Activated naive CD4-positive, alpha-beta T cell treated with anti-CD3 and anti-CD28 coated beads, Interleukin-2, amount 50 U/mL, for 24 hours (primary cell): ENCODE data around the gene KCTD14.
"Not testable (repeated sequence)": the region's sequence is repeated elsewhere in the genome, so short reads cannot be mapped to it uniquely, and the experiment has no call there.

Source experiments
- H3K27ac Mint-ChIP-seq: one replicate; pipeline ENCODE4 v1.8.0; 2021; ENCODE audit warnings: mild to moderate bottlenecking, mixed read lengths
- H3K27me3 Mint-ChIP-seq: one replicate; pipeline ENCODE4 v1.8.0; 2021; ENCODE audit warnings: mixed read lengths
- H3K36me3 Mint-ChIP-seq: one replicate; pipeline ENCODE4 v1.8.0; 2021; ENCODE audit warnings: mixed read lengths
- H3K4me1 Mint-ChIP-seq: one replicate; pipeline ENCODE4 v1.8.0; 2021; ENCODE audit warnings: mixed read lengths
- H3K4me3 Mint-ChIP-seq: one replicate; pipeline ENCODE4 v1.8.0; 2021; ENCODE audit warnings: mild to moderate bottlenecking, mixed read lengths
- H3K9me3 Mint-ChIP-seq: one replicate; pipeline ENCODE4 v1.8.0; 2021; ENCODE audit warnings: mixed read lengths

Gene KCTD14

GRCh38 chr11:78022397-78023396, at the start of gene KCTD14:
KCTD14 (minus strand) TSS chr11:78023276; CDS start chr11:78023249, 27 bp downstream.
- no peak within 1 kb of the TSS for H3K27ac Mint-ChIP-seq
- no peaks in the 10 kb centered on the region for H3K9me3 Mint-ChIP-seq
- peaks cover 4% of the 10 kb centered on the region for H3K4me1 Mint-ChIP-seq
- H3K4me3 Mint-ChIP-seq: no peak within 1 kb of the TSS
- H3K27me3 Mint-ChIP-seq: peaks cover 6% of the 10 kb centered on the region
- H3K36me3 Mint-ChIP-seq: no peaks in the 10 kb centered on the region

DNA sequence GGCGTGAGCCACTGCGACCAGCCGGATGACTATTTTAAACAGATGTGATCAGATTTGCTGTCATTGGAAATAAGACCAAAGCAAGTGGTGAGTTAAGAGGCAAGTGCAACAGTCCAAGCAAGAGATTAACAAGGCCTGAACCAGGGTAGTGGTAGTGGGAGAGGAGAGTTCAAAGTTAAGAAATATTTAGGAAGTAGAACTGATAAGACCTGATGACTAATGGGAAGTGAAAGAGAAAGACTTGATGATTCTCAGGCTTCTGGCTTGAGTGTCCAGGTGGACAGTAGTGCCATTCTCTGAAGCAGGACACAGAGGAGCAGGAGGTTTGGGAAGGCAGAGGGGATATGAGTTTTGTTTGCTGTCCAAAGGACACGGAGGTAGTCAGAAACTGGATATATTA, 49.4 kb upstream of the KCTD14 start:
- peaks cover 34% of the 10 kb centered on the region for H3K4me1 Mint-ChIP-seq
- peaks cover 21% of the 10 kb centered on the region for H3K36me3 Mint-ChIP-seq
- H3K27me3 Mint-ChIP-seq: no peaks in the 10 kb centered on the region
- peak overlapping the region; percentile 56 for H3K27ac Mint-ChIP-seq
- H3K9me3 Mint-ChIP-seq: no peaks in the 10 kb centered on the region
- H3K4me3 Mint-ChIP-seq: no peak overlapping the region

DNA sequence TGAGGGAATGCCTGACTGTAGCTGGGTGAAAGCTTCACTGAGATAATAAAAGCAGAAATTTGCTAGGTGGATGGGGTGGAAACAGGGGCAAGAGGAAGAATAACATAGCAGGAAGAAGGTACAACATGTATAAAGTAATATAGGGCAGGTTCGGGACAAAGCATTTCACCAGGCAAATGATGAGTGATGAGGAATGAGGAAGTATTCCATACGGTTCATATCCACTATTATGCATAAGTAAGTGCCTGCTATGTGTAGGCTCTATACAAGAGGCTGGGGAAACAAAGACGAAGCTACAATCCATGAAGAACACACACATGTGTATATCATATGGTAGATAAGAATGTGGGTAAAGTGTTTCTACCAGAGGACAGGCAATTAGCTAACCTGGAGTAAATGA, 48.6 kb upstream of the KCTD14 start:
- no peaks in the 10 kb centered on the region for H3K9me3 Mint-ChIP-seq
- peaks cover 23% of the 10 kb centered on the region for H3K36me3 Mint-ChIP-seq
- H3K27me3 Mint-ChIP-seq: no peaks in the 10 kb centered on the region
- peak overlapping the region; percentile 88 for H3K27ac Mint-ChIP-seq
- peaks cover 29% of the 10 kb centered on the region for H3K4me1 Mint-ChIP-seq
- H3K4me3 Mint-ChIP-seq: no peak overlapping the region

DNA sequence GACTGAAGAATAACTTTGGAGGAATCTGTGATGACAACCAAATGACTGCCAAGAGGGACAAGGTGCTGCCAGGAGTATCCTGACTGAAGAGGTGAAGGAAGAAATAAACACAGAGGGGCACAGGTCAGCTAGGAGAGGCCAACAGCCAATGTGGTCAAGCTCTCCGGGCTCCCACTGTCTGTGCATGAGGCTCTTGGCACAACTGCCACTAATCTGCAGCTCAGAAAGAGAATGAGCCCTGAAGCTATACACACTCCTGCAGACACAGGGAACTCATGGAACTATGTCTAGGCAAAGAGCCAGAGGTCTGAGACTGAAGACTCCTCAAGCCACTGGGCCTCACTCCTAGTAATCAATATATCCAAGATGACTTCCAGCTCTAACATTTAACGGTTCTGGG, 47.5 kb upstream of the KCTD14 start:
- Mint-ChIP-seq H3K9me3 (no peaks in the 10 kb centered on the region), H3K4me3 (no peak overlapping the region), H3K27me3 (no peaks in the 10 kb centered on the region), H3K27ac (no peak overlapping the region), H3K36me3 (peaks cover 23% of the 10 kb centered on the region), H3K4me1 (peaks cover 20% of the 10 kb centered on the region)

DNA sequence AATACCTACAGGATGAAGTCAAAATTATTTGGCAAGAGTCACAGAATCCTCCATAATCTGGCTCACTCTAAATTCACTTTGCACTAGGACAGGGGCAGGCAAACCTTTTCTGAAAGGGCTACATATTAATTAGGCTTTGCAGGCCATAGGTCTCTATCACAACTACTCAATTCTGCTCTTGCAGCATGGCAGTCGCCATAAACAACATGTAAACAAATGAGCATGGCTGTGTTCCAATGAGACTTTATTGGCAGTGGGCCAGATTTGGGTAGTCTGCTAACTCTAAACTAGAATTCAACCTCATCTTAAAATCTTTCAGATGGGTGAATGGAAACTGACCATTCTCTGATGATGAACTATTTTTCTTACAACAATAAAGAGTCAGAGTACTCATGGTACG, 46.4 kb upstream of the KCTD14 start:
- Mint-ChIP-seq H3K9me3 (no peaks in the 10 kb centered on the region), H3K4me3 (no peak overlapping the region), H3K4me1 (peaks cover 12% of the 10 kb centered on the region), H3K27ac (no peak overlapping the region), H3K27me3 (no peaks in the 10 kb centered on the region), H3K36me3 (peaks cover 23% of the 10 kb centered on the region)

DNA sequence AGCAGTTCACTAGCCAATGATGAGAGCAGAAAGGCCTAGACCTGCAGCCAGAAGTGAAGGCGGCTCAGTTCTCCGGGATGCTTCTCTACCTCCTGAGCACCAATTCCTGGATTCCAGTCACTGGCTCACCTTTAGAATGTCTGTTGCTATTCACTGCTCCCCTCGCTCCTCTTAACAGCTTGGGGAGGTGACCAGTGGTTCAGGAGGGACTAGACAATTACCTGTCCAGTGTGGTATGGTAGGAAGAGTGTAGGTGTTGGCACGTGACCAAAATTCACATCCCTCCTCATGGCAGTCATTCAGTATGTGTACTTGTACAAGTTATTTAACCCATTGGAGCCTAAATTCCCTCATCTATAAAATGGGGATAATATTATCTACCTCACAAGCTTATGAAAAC, 44.6 kb upstream of the KCTD14 start:
- Mint-ChIP-seq H3K27me3 (no peaks in the 10 kb centered on the region), H3K4me3 (no peak overlapping the region), H3K27ac (peak overlapping the region; percentile 57), H3K36me3 (peaks cover 23% of the 10 kb centered on the region), H3K9me3 (no peaks in the 10 kb centered on the region), H3K4me1 (peaks cover 10% of the 10 kb centered on the region)

GRCh38 chr11:78066471-78066870, 43.4 kb upstream of the KCTD14 start:
- H3K27ac Mint-ChIP-seq: no peak overlapping the region
- no peaks in the 10 kb centered on the region for H3K9me3 Mint-ChIP-seq
- peaks cover 16% of the 10 kb centered on the region for H3K36me3 Mint-ChIP-seq
- H3K27me3 Mint-ChIP-seq: no peaks in the 10 kb centered on the region
- H3K4me3 Mint-ChIP-seq: no peak overlapping the region
- peaks cover 1% of the 10 kb centered on the region for H3K4me1 Mint-ChIP-seq

- H3K9me3 Mint-ChIP-seq: no peaks in the 10 kb centered on the region
- no peaks in the 10 kb centered on the region for H3K27me3 Mint-ChIP-seq
- H3K27ac Mint-ChIP-seq: no peak overlapping the region
- H3K4me1 Mint-ChIP-seq: no peaks in the 10 kb centered on the region
- peaks cover 14% of the 10 kb centered on the region for H3K36me3 Mint-ChIP-seq
- no peak overlapping the region for H3K4me3 Mint-ChIP-seq
These were observed 42.1 kb upstream of the KCTD14 start for GRCh38 chr11:78065203-78065602.

- no peak within 1 kb of the TSS for H3K27ac Mint-ChIP-seq
- H3K9me3 Mint-ChIP-seq: no peaks in the 10 kb centered on the region
- no peaks in the 10 kb centered on the region for H3K27me3 Mint-ChIP-seq
- peaks cover 9% of the 10 kb centered on the region for H3K36me3 Mint-ChIP-seq
- H3K4me3 Mint-ChIP-seq: no peak within 1 kb of the TSS
- H3K4me1 Mint-ChIP-seq: no peaks in the 10 kb centered on the region
These were observed 40.5 kb upstream of the KCTD14 start, which contains the start of gene THRSP for GRCh38 chr11:78063440-78064181. THRSP (plus strand) TSS chr11:78063861; CDS start chr11:78063882, 21 bp downstream.

DNA sequence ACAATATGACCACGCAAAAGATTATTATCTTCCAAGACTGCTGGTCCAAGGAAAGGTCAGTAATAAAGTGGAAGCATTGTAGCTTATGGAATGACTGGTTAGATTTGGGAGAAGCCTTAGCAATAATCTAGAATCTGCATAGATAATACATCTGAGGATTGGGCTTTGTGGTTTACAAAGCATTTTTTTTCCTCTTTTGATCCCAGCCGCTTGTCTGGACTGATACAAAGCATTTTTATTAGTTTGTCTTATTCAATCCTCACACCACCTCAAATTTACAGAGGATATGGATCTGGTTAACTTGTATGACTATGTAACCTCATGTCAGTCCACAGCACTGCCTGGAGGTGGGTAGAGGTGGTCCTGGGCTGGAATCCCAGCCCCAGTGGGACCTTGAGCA, 39.6 kb upstream of the KCTD14 start:
- Mint-ChIP-seq H3K27me3 (no peaks in the 10 kb centered on the region), H3K4me1 (no peaks in the 10 kb centered on the region), H3K36me3 (peaks cover 4% of the 10 kb centered on the region), H3K9me3 (no peaks in the 10 kb centered on the region), H3K4me3 (no peak overlapping the region), H3K27ac (no peak overlapping the region)

DNA sequence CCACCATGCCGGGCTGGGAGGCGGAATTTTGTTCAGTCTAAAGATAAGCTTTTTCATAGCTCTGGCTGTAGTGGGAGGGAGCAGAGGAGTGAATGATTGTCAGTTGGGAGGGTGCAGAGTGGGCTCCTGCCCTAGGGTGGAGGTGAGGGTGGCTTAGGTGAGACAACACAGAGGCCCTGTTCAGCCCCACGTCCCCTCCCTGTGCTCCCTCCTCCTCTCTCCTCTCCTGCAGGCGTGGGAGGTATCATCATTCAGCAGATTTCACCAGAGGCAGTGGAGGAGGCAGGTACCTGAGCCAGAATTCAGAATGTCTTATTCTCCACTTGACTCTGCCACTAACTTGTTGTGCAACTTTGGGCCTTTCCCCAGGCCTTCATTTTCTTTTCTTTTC, 38.8 kb upstream of the KCTD14 start:
- Mint-ChIP-seq H3K36me3 (no peaks in the 10 kb centered on the region), H3K9me3 (no peaks in the 10 kb centered on the region), H3K27me3 (no peaks in the 10 kb centered on the region), H3K4me3 (no peak overlapping the region), H3K4me1 (no peaks in the 10 kb centered on the region), H3K27ac (no peak overlapping the region)

GRCh38 chr11:78061088-78061920, 38.2 kb upstream of the KCTD14 start:
- Mint-ChIP-seq H3K4me3 (no peak overlapping the region), H3K4me1 (no peaks in the 10 kb centered on the region), H3K9me3 (no peaks in the 10 kb centered on the region), H3K36me3 (no peaks in the 10 kb centered on the region), H3K27ac (no peak overlapping the region), H3K27me3 (no peaks in the 10 kb centered on the region)

DNA sequence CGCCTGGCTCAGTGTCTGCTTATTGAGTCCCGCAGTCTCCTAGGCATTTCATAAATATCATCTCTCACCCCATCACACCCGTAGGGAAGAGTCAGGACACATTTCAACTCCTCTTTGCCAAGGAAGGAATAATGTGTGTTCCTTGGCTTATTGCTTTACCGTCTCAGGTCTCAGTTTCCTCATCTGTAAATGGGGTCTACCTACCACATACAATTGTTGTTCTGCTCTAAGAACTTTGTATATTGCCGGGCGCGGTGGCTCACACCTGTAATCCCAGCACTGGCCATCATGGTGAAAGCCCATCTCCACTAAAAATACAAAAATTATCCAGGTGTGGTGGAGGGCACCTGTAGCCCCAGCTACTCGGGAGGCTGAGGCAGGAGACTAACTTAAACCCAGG, 37.5 kb upstream of the KCTD14 start:
- Mint-ChIP-seq H3K36me3 (no peaks in the 10 kb centered on the region), H3K4me1 (no peaks in the 10 kb centered on the region), H3K9me3 (no peaks in the 10 kb centered on the region), H3K27me3 (no peaks in the 10 kb centered on the region), H3K4me3 (no peak overlapping the region), H3K27ac (no peak overlapping the region)

DNA sequence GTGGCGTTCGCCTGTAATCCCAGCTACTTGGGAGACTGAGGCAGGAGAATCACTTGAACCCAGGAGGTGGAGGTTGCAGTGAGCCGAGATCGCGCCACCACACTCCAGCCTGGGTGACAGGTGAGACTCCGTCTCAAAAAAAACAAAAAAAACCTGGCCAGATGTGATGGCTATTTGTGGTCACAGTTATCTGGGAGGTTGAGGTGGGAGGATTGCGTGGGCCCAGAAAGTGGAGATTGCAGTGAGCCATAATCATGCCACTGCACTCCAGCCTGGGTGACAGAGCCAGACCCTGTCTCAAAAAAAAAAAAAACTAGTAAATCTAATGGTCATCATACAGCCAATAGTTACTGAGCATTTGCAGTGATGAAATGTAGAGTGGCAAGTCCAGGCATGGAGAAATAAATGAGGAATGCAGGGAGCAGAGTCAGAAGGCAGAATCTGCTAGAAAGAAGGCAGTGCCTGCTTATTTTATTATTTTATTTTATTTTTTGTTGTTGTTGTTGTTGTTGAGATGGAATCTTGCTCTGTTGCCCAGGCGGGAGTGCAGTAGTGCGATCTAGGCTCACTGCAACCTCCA, 36.8 kb upstream of the KCTD14 start:
- H3K27ac Mint-ChIP-seq, H3K9me3 Mint-ChIP-seq, H3K27me3 Mint-ChIP-seq, H3K4me3 Mint-ChIP-seq, H3K4me1 Mint-ChIP-seq, H3K36me3 Mint-ChIP-seq: not testable (repeated sequence)

DNA sequence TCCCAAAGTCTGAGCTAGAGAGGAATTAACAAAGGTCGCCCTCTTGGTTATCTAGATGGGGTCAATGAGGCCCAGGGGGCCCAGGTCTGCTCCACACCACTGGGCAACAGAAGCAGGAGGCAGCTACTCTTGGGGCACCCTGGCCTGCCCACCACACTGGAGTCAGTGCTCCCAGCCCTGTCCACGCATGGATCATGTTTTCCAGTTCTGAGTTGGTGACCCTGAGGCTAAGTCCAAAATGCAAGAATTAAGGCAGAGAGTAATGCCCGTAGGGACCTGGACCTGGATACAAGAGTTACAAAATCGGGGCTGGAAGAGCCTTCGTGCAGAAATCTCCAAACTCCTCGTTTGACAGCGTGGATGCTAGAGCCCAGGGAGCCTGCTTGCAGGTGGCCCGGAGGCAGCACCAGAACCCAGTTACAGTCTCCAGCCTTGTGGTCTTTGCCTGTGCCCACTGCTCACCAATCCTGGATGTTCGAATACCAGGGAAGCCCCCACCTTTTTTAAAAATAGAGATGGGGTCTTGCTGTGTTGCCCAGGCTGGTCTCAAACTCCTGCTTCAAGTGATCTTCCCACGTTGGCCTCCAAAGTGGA, 34.5 kb upstream of the KCTD14 start:
- no peaks in the 10 kb centered on the region for H3K36me3 Mint-ChIP-seq
- no peaks in the 10 kb centered on the region for H3K4me1 Mint-ChIP-seq
- no peaks in the 10 kb centered on the region for H3K27me3 Mint-ChIP-seq
- no peak overlapping the region for H3K4me3 Mint-ChIP-seq
- no peak overlapping the region for H3K27ac Mint-ChIP-seq
- no peaks in the 10 kb centered on the region for H3K9me3 Mint-ChIP-seq
